ENCODE data around the gene BCAM. TPM values are rescaled to one million over a fixed set of nuclear protein-coding genes. Genes with fewer than 3 reads are reported as not detected.

Gene BCAM
- polyA plus RNA-seq, 1 donor from 2014 or later = 0.54 TPM

DNA sequence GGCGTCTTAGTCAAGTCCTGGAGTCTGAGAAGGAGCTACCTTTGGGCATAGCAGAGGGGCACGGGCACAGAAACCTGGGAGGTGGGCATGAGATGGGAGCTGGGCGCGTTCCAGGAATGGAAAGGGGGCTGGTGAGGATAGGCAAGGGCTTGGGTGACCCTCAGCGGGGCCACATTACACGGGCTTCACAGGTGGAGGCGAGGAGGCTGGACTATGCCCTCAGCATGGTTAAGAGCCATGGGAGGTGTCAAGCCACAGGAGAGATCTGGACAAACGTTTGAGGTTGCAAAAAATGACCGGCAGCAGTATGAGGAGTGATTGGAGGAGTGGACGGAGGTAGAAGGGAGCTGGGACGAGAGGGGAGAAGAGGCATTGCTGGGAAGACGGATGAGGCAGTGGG is 58.7 kb downstream of the BCAM start:
- no peaks in the 10 kb centered on the region for H3K9me3 ChIP-seq (ENCODE audit: low read length)
- H4K20me1 ChIP-seq (ENCODE audit: insufficient read depth) = no peaks in the 10 kb centered on the region
- TF ChIP-seq, protein P1, sequence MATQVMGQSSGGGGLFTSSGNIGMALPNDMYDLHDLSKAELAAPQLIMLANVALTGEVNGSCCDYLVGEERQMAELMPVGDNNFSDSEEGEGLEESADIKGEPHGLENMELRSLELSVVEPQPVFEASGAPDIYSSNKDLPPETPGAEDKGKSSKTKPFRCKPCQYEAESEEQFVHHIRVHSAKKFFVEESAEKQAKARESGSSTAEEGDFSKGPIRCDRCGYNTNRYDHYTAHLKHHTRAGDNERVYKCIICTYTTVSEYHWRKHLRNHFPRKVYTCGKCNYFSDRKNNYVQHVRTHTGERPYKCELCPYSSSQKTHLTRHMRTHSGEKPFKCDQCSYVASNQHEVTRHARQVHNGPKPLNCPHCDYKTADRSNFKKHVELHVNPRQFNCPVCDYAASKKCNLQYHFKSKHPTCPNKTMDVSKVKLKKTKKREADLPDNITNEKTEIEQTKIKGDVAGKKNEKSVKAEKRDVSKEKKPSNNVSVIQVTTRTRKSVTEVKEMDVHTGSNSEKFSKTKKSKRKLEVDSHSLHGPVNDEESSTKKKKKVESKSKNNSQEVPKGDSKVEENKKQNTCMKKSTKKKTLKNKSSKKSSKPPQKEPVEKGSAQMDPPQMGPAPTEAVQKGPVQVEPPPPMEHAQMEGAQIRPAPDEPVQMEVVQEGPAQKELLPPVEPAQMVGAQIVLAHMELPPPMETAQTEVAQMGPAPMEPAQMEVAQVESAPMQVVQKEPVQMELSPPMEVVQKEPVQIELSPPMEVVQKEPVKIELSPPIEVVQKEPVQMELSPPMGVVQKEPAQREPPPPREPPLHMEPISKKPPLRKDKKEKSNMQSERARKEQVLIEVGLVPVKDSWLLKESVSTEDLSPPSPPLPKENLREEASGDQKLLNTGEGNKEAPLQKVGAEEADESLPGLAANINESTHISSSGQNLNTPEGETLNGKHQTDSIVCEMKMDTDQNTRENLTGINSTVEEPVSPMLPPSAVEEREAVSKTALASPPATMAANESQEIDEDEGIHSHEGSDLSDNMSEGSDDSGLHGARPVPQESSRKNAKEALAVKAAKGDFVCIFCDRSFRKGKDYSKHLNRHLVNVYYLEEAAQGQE (IDR thresholded peaks at IDR 0.05; ENCODE audit: borderline replicate concordance) = no peak
- TF ChIP-seq, protein P2, sequence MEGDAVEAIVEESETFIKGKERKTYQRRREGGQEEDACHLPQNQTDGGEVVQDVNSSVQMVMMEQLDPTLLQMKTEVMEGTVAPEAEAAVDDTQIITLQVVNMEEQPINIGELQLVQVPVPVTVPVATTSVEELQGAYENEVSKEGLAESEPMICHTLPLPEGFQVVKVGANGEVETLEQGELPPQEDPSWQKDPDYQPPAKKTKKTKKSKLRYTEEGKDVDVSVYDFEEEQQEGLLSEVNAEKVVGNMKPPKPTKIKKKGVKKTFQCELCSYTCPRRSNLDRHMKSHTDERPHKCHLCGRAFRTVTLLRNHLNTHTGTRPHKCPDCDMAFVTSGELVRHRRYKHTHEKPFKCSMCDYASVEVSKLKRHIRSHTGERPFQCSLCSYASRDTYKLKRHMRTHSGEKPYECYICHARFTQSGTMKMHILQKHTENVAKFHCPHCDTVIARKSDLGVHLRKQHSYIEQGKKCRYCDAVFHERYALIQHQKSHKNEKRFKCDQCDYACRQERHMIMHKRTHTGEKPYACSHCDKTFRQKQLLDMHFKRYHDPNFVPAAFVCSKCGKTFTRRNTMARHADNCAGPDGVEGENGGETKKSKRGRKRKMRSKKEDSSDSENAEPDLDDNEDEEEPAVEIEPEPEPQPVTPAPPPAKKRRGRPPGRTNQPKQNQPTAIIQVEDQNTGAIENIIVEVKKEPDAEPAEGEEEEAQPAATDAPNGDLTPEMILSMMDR (IDR thresholded peaks at IDR 0.05; ENCODE audit: poor library complexity, severe bottlenecking) = no peak
- TF ChIP-seq MXI1 (conservative IDR thresholded peaks at IDR 0.05; ENCODE audit: poor library complexity, severe bottlenecking) = no peak
- TF ChIP-seq RAD21 (conservative IDR thresholded peaks at IDR 0.05) = no peak
- no peak for TF ChIP-seq TAF1 (IDR thresholded peaks at IDR 0.05; ENCODE audit: low read depth)
- TF ChIP-seq POLR2AphosphoS5 (IDR thresholded peaks at IDR 0.05) = no peak
- no peak for TF ChIP-seq EP300 (conservative IDR thresholded peaks at IDR 0.05; ENCODE audit: poor library complexity, severe bottlenecking)
- no peak for TF ChIP-seq SMC3 (conservative IDR thresholded peaks at IDR 0.05; ENCODE audit: poor library complexity)
- TF ChIP-seq EZH2 (IDR thresholded peaks at IDR 0.05; ENCODE audit: borderline replicate concordance, insufficient read depth, low read length, poor library complexity, severe bottlenecking) = no peak
- no peak overlapping the region for H3K9ac ChIP-seq (ENCODE audit: low read length)
- no peaks in the 10 kb centered on the region for H3F3A ChIP-seq (ENCODE audit: insufficient read depth, low read length, poor library complexity, severe bottlenecking)
- no peak overlapping the region for H2AFZ ChIP-seq (ENCODE audit: low read depth, low read length)
- no peaks in the 10 kb centered on the region for H3K36me3 ChIP-seq (ENCODE audit: insufficient read depth, low read length)
- H3K4me2 ChIP-seq (ENCODE audit: low read length) = no peak overlapping the region
- no peaks in the 10 kb centered on the region for H3K27me3 ChIP-seq (ENCODE audit: insufficient read depth, low read depth, low read length)
- H3K9me2 ChIP-seq (ENCODE audit: insufficient read depth, low read length) = no peaks in the 10 kb centered on the region
- no peak overlapping the region for H3K4me3 ChIP-seq (ENCODE audit: low read length)
- H3K27ac ChIP-seq (ENCODE audit: low read length) = no peak overlapping the region
- no peaks in the 10 kb centered on the region for H3K79me2 ChIP-seq (replicated peaks; ENCODE audit: insufficient read depth, low read length)

DNA sequence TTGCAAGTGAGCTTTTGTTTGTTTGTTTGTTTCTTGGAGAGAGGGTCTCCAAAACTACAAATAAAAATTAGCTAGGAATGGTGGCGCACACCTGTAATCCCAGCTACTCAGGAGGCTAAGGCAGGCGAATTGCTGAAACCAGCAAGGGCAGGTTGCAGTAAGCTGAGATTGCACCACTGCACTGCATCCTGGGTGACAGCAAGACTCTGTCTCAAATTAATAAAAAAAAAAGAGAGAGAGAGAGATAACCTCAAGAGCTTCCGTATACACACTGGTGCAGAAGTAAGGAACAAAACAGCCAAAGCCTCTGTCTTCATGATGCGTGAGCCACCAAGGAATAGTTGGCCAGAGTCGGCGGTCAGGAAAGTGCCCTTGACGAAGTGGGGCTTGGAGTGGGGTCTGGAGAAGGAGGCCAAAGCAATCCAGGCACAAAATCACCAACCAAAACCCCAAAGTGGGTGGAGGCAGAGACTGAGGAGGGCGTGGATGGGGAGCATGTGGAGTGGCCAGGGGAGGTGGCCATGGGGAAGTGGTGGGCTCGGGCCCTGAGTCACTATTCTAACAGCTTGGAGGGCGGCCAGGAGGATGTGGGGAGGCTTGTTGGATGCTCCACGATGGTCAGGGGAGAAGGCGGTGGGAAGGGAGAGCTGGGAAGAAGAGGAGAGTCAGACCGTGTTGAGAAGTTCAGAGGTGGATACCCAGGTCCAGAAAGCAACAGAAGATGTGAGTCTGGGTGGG is 61.0 kb downstream of the BCAM start:
- Histone ChIP-seq H3K9ac (ENCODE audit: low read length) (no peak overlapping the region), H3K27me3 (ENCODE audit: insufficient read depth, low read depth, low read length) (no peaks in the 10 kb centered on the region), H3K4me3 (ENCODE audit: low read length) (no peak overlapping the region), H3K9me3 (ENCODE audit: low read length) (no peaks in the 10 kb centered on the region), H3K4me2 (ENCODE audit: low read length) (no peak overlapping the region), H2AFZ (ENCODE audit: low read depth, low read length) (no peak overlapping the region), H4K20me1 (ENCODE audit: insufficient read depth) (no peaks in the 10 kb centered on the region), H3K36me3 (ENCODE audit: insufficient read depth, low read length) (no peaks in the 10 kb centered on the region), H3K27ac (ENCODE audit: low read length) (no peak overlapping the region), H3K9me2 (ENCODE audit: insufficient read depth, low read length) (no peaks in the 10 kb centered on the region), H3K79me2 (replicated peaks; ENCODE audit: insufficient read depth, low read length) (no peaks in the 10 kb centered on the region), H3F3A (ENCODE audit: insufficient read depth, low read length, poor library complexity, severe bottlenecking) (no peaks in the 10 kb centered on the region)
- TF ChIP-seq, protein P2 (IDR thresholded peaks at IDR 0.05; ENCODE audit: poor library complexity, severe bottlenecking) = no peak
- no peak for TF ChIP-seq POLR2AphosphoS5 (IDR thresholded peaks at IDR 0.05)
- no peak for TF ChIP-seq MXI1 (conservative IDR thresholded peaks at IDR 0.05; ENCODE audit: poor library complexity, severe bottlenecking)
- no peak for TF ChIP-seq SMC3 (conservative IDR thresholded peaks at IDR 0.05; ENCODE audit: poor library complexity)
- no peak for TF ChIP-seq EP300 (conservative IDR thresholded peaks at IDR 0.05; ENCODE audit: poor library complexity, severe bottlenecking)
- no peak for TF ChIP-seq TAF1 (IDR thresholded peaks at IDR 0.05; ENCODE audit: low read depth)
- no peak for TF ChIP-seq EZH2 (IDR thresholded peaks at IDR 0.05; ENCODE audit: borderline replicate concordance, insufficient read depth, low read length, poor library complexity, severe bottlenecking)
- TF ChIP-seq, protein P1 (IDR thresholded peaks at IDR 0.05; ENCODE audit: borderline replicate concordance) = no peak
- no peak for TF ChIP-seq RAD21 (conservative IDR thresholded peaks at IDR 0.05)

Measured in neural cell (in vitro differentiated cells).